GM12878 (cell line): ENCODE results near the gene MCC. TPM values are rescaled to one million over a fixed set of nuclear protein-coding genes. Genes with fewer than 3 reads are reported as not detected.

ENCODE experiments used
- BCLAF1 ChIP-seq: fragments of 450-650 bp; IDR thresholded peaks from 2 replicates; pipeline ENCODE4 v1.6.1; 2017; ENCODE audit warnings: antibody characterized with exemption, mild to moderate bottlenecking, moderate library complexity
- CEBPB ChIP-seq, 2 experiments: fragments of 150-350 bp in 1 of 2; IDR thresholded peaks; 2 replicates each; pipeline ENCODE4 v1.6.1; 2012 to 2014; ENCODE audit warnings: low read depth in 2 of 2, low read length in 2 of 2, borderline replicate concordance in 1 of 2, inconsistent platforms in 1 of 2
- CHD1 ChIP-seq: IDR thresholded peaks from 2 replicates; pipeline ENCODE4 v1.6.1; 2012; ENCODE audit warnings: low read depth, low read length, improper control_type of control experiment
- CREB1 ChIP-seq: IDR thresholded peaks from 2 replicates; pipeline ENCODE4 v1.6.1; 2012; ENCODE audit warnings: low read depth, mild to moderate bottlenecking, inconsistent platforms
- CUX1 ChIP-seq: IDR thresholded peaks from 2 replicates; pipeline ENCODE4 v1.6.1; 2012; ENCODE audit warnings: improper control_type of control experiment, low read depth, low read length; ENCODE audit not compliant: insufficient replicate concordance
- polyA plus RNA-seq, 11 experiments: library from polyadenylated mRNA; depleted of rRNA in 4 of 11; unstranded in 6 of 11; stranded (reverse) in 5 of 11; fragments of >200 nt; fragmentation: Nextera tagmentation in 4 of 11; fragmentation: Illumina TruSeq in 1 of 11; extraction: Ambion mirVana in 4 of 11; extraction: Trizol in 1 of 11; gene quantifications; 1 replicate in 1 of 11; 2 replicates in 10 of 11; pipeline versions ENCODE4 v1.2.1 to v1.2.3, GENCODE V29; 2011 to 2016; ENCODE audit warnings: inconsistent platforms in 2 of 11, missing spikeins in 2 of 11, low read depth in 1 of 11
- total RNA-seq, 4 experiments: library from RNA; depleted of rRNA in 3 of 4; stranded (reverse); fragments of >200 nt in 3 of 4; fragmentation: Illumina TruSeq in 1 of 4; extraction: Trizol in 1 of 4; gene quantifications; 2 replicates each; pipeline versions ENCODE4 v1.2.1 to v1.2.3, GENCODE V29; 2013 to 2021

MCC gene
- total and polyA plus RNA-seq, 10 of the 15 experiments (the other 5 are each of a cell fraction or from before 2014, with no cell fraction given): 0.03 to 0.86 (median 0.16) TPM

GRCh38 chr5:113203916-113204315 is 284.3 kb downstream of the MCC start (continued):
- TF ChIP-seq CUX1 (no peak), CEBPB (IDR thresholded peaks at IDR 0.05; ENCODE audit: borderline replicate concordance in 1 of 2, low read depth in 2 of 2, low read length in 2 of 2) (no peak), CREB1 (no peak), CHD1 (no peak), BCLAF1 (no peak)
